T-cell (primary cell): ENCODE results near the gene RET. TPM values are rescaled to one million over a fixed set of nuclear protein-coding genes. Genes with fewer than 3 reads are reported as not detected.
A peak's percentile ranks its signal among the peaks of the same experiment; 100 is the strongest.

Experiments
- ATAC-seq, 4 experiments: fragments of 200-7000 bp in 3 of 4; fragments of 150-1000 bp in 1 of 4; cut with Tn5 transposase; replicated peaks in 1 of 4; 1 replicate in 3 of 4; 2 replicates in 1 of 4; pipeline ENCODE4 v1.10.0; 2021; ENCODE audit warnings: moderate library complexity in 3 of 4, mild to moderate bottlenecking in 2 of 4, moderate number of reproducible peaks in 1 of 4
- CTCF ChIA-PET, 2 donors: fragments of 300-600 bp; sonication (Branson Sonifier 250); formaldehyde crosslinking; loops; one replicate each; lab custom pipeline; 2022; ENCODE audit warnings: antibody characterized with exemption in 2 of 2; lab: Charles Lee
- POLR2A ChIA-PET, 2 donors: fragments of 300-600 bp; sonication (Branson Sonifier 250); formaldehyde crosslinking; loops; one replicate each; lab custom pipeline; 2022; ENCODE audit warnings: antibody characterized with exemption in 2 of 2; lab: Charles Lee
- DNase-seq, 35 experiments: peaks; one replicate each; pipeline versions ENCODE4 v3.0.0 to v3.0.0-alpha.2; 2013 to 2023
- H3K27ac ChIP-seq: one replicate; pipeline ENCODE4 v1.5.1; 2013; ENCODE audit warnings: low read length
- H3K27me3 ChIP-seq, 2 experiments: replicated peaks in 1 of 2; 1 replicate in 1 of 2; 2 replicates in 1 of 2; pipeline versions ENCODE4 v1.6.1 to v1.7.0; 2013; ENCODE audit warnings: low read length in 1 of 2, mixed read lengths in 1 of 2; ENCODE audit not compliant: control insufficient read depth in 2 of 2, insufficient read depth in 2 of 2; ENCODE audit errors: extremely low read depth in 1 of 2
- H3K36me3 ChIP-seq, 2 donors: 1 replicate in 1 of 2; 2 replicates in 1 of 2; pipeline versions ENCODE4 v1.6.1 to v1.7.0; 2013; ENCODE audit warnings: low read length in 1 of 2; ENCODE audit not compliant: control insufficient read depth in 2 of 2, insufficient read depth in 1 of 2; ENCODE audit errors: extremely low read depth in 1 of 2
- H3K4me1 ChIP-seq, 2 experiments: 1 replicate in 1 of 2; 2 replicates in 1 of 2; pipeline versions ENCODE4 v1.6.1 to v1.7.0; 2013; ENCODE audit warnings: low read length in 2 of 2, mixed read lengths in 1 of 2; ENCODE audit not compliant: insufficient read depth in 2 of 2, control insufficient read depth in 1 of 2; ENCODE audit errors: extremely low read depth in 1 of 2
- H3K4me3 ChIP-seq, 2 donors: 1 replicate in 1 of 2; 2 replicates in 1 of 2; pipeline versions ENCODE4 v1.5.1 to v1.7.0; 2013; ENCODE audit warnings: mild to moderate bottlenecking in 2 of 2, low read length in 1 of 2, moderate library complexity in 1 of 2; ENCODE audit not compliant: control insufficient read depth in 1 of 2; ENCODE audit errors: extremely low read depth in 1 of 2
- H3K9me3 ChIP-seq: 2 replicates; pipeline ENCODE4 v1.7.0; 2013
- H3K27ac Mint-ChIP-seq, 2 donors: one replicate each; pipeline ENCODE4 v1.8.0; 2020 to 2021; ENCODE audit warnings: mild to moderate bottlenecking in 2 of 2, mixed read lengths in 2 of 2
- H3K27me3 Mint-ChIP-seq, 2 donors: one replicate each; pipeline ENCODE4 v1.8.0; 2021 to 2022; ENCODE audit warnings: mixed read lengths in 2 of 2
- H3K36me3 Mint-ChIP-seq: one replicate; pipeline ENCODE4 v1.8.0; 2021; ENCODE audit warnings: mixed read lengths
- H3K4me1 Mint-ChIP-seq, 3 donors: one replicate each; pipeline ENCODE4 v1.8.0; 2020 to 2022; ENCODE audit warnings: mixed read lengths in 3 of 3, mild to moderate bottlenecking in 1 of 3
- H3K4me3 Mint-ChIP-seq, 3 donors: one replicate each; pipeline ENCODE4 v1.8.0; 2020 to 2022; ENCODE audit warnings: mild to moderate bottlenecking in 3 of 3, mixed read lengths in 3 of 3, moderate library complexity in 3 of 3
- H3K9me3 Mint-ChIP-seq, 3 donors: one replicate each; pipeline ENCODE4 v1.8.0; 2020 to 2022; ENCODE audit warnings: mixed read lengths in 3 of 3
- WGBS: methylation state at CpG from one replicate; pipeline ENCODE4 v1.1.5; 2013; ENCODE audit warnings: missing lambda C conversion rate; ENCODE audit not compliant: insufficient coverage; 5-methylcytosine and 5-hydroxymethylcytosine counted together
- total RNA-seq, 35 experiments: library from RNA in 6 of 35; stranded (reverse) in 6 of 35; fragments of 120-200 nt in 1 of 35; gene quantifications; one replicate each; pipeline versions ENCODE4 v1.2.1 to v1.2.4 and lab custom pipeline; 2013 to 2026

RET gene
- total RNA-seq, 5 donors from 2014 or later (not counting 1 experiment from before 2014, with no cell fraction given), result 0.13 to 0.25 (median 0.15) TPM; not detected in 2

- 88% methylated on average over 19 of the region's 23 CpGs for WGBS
- H3K36me3 Mint-ChIP-seq, result no peaks in the 10 kb centered on the region
- CTCF ChIA-PET, result no interaction called here
- no peak overlapping the region for H3K4me3 ChIP-seq
- no peak overlapping the region for H3K27ac Mint-ChIP-seq
- H3K27me3 ChIP-seq, result peaks cover 0 to 12% of the 10 kb centered on the region in 2 experiments
- no peaks in the 10 kb centered on the region for H3K9me3 Mint-ChIP-seq
- no peaks in the 10 kb centered on the region for H3K9me3 ChIP-seq
- POLR2A ChIA-PET, result no interaction called here
- peaks cover 0 to 27% of the 10 kb centered on the region in 2 experiments for H3K4me1 ChIP-seq
- H3K36me3 ChIP-seq, result no peaks in the 10 kb centered on the region
- H3K4me3 Mint-ChIP-seq, result no peak overlapping the region
- ATAC-seq, result no peak
- no peaks in the 10 kb centered on the region for H3K27me3 Mint-ChIP-seq
- H3K27ac ChIP-seq, result no peak overlapping the region
- DNase-seq, result peak in 1 of 35 experiments; percentile 17
- peaks cover 12 to 43% (median 26%) of the 10 kb centered on the region in 3 donors for H3K4me1 Mint-ChIP-seq
Measured at GRCh38 chr10:43125881-43126731, 49.2 kb downstream of the RET start.

- no peaks in the 10 kb centered on the region for H3K9me3 ChIP-seq
- Mint-ChIP-seq H3K4me3 (no peak overlapping the region), H3K27ac (peak overlapping the region; percentile 66 to 67), H3K27me3 (no peaks in the 10 kb centered on the region), H3K9me3 (no peaks in the 10 kb centered on the region), H3K36me3 (no peaks in the 10 kb centered on the region), H3K4me1 (peaks cover 4 to 35% (median 18%) of the 10 kb centered on the region in 3 donors)
- H3K4me3 ChIP-seq, result no peak overlapping the region
- DNase-seq, result peak in 2 of 35 experiments; percentile 3 to 21
- peak overlapping the region; percentile 36 for H3K27ac ChIP-seq
- ATAC-seq, result no peak
- no peaks in the 10 kb centered on the region for H3K36me3 ChIP-seq
- CTCF ChIA-PET, result no interaction called here
- H3K27me3 ChIP-seq, result peaks cover 0 to 12% of the 10 kb centered on the region in 2 experiments
- POLR2A ChIA-PET, result no interaction called here
- WGBS, result no CpG with 5 or more reads among the region's 7 CpGs
- H3K4me1 ChIP-seq, result peaks cover 0 to 20% of the 10 kb centered on the region in 2 experiments
Measured at GRCh38 chr10:43126759-43127424, 50.0 kb downstream of the RET start.

- peak overlapping the region; percentile 66 to 67 for H3K27ac Mint-ChIP-seq
- H3K27me3 Mint-ChIP-seq, result no peaks in the 10 kb centered on the region
- H3K4me3 ChIP-seq, result no peak overlapping the region
- 86% methylated on average over 9 of the region's 9 CpGs for WGBS
- H3K9me3 Mint-ChIP-seq, result no peaks in the 10 kb centered on the region
- no peaks in the 10 kb centered on the region for H3K36me3 Mint-ChIP-seq
- H3K36me3 ChIP-seq, result no peaks in the 10 kb centered on the region
- ATAC-seq (no peak), DNase-seq (no peak)
- peaks cover 0 to 12% of the 10 kb centered on the region in 2 experiments for H3K27me3 ChIP-seq
- CTCF ChIA-PET, result no interaction called here
- H3K9me3 ChIP-seq, result no peaks in the 10 kb centered on the region
- peaks cover 0 to 16% of the 10 kb centered on the region in 2 experiments for H3K4me1 ChIP-seq
- H3K4me3 Mint-ChIP-seq, result no peak overlapping the region
- peaks cover 0 to 30% (median 17%) of the 10 kb centered on the region in 3 donors for H3K4me1 Mint-ChIP-seq
- no peak overlapping the region for H3K27ac ChIP-seq
- POLR2A ChIA-PET, result no interaction called here
Measured at GRCh38 chr10:43127442-43127841, 50.6 kb downstream of the RET start.

GRCh38 chr10:43128331-43128730, 51.5 kb downstream of the RET start:
- H3K27me3 ChIP-seq, result peaks cover 0 to 12% of the 10 kb centered on the region in 2 experiments
- no peaks in the 10 kb centered on the region for H3K36me3 ChIP-seq
- Mint-ChIP-seq H3K4me3 (no peak overlapping the region), H3K4me1 (peaks cover 0 to 25% (median 17%) of the 10 kb centered on the region in 3 donors), H3K9me3 (no peaks in the 10 kb centered on the region), H3K27me3 (no peaks in the 10 kb centered on the region), H3K27ac (no peak overlapping the region), H3K36me3 (no peaks in the 10 kb centered on the region)
- no peak overlapping the region for H3K4me3 ChIP-seq
- no peak for DNase-seq
- no peak overlapping the region for H3K27ac ChIP-seq
- no peaks in the 10 kb centered on the region for H3K9me3 ChIP-seq
- WGBS, result 100% methylated on average over 3 of the region's 8 CpGs
- POLR2A ChIA-PET, result no interaction called here
- CTCF ChIA-PET, result no interaction called here
- peaks cover 0 to 16% of the 10 kb centered on the region in 2 experiments for H3K4me1 ChIP-seq
- no peak for ATAC-seq

- no CpG with 5 or more reads among the region's 6 CpGs for WGBS
- H3K27me3 Mint-ChIP-seq, result no peaks in the 10 kb centered on the region
- peaks cover 0 to 16% of the 10 kb centered on the region in 2 experiments for H3K4me1 ChIP-seq
- no peaks in the 10 kb centered on the region for H3K36me3 ChIP-seq
- H3K9me3 ChIP-seq, result no peaks in the 10 kb centered on the region
- H3K9me3 Mint-ChIP-seq, result no peaks in the 10 kb centered on the region
- H3K36me3 Mint-ChIP-seq, result no peaks in the 10 kb centered on the region
- H3K27ac Mint-ChIP-seq, result peak overlapping the region; percentile 53 to 79
- H3K27ac ChIP-seq, result peak overlapping the region; percentile 39
- peaks cover 0 to 12% of the 10 kb centered on the region in 2 experiments for H3K27me3 ChIP-seq
- peak in 5 of 35 experiments; percentile 1 to 25 (median 22) for DNase-seq
- POLR2A ChIA-PET, result interaction anchor here in 1 of 2 donors (0.9 to 1.0 kb wide), 2 partner anchors 9 to 10 kb away, joined by 4 to 5 read pairs; partner anchors contain the start of gene CSGALNACT2
- no peak overlapping the region for H3K4me3 ChIP-seq
- CTCF ChIA-PET, result no interaction called here
- ATAC-seq, result peak in 3 of 4 experiments; percentile 54 to 77 (median 64)
- H3K4me1 Mint-ChIP-seq, result peaks cover 0 to 25% (median 17%) of the 10 kb centered on the region in 3 donors
- no peak overlapping the region for H3K4me3 Mint-ChIP-seq
Measured at GRCh38 chr10:43128958-43129706, 52.3 kb downstream of the RET start.

- Mint-ChIP-seq H3K27me3 (no peaks in the 10 kb centered on the region), H3K4me3 (no peak overlapping the region), H3K4me1 (peaks cover 6 to 25% (median 17%) of the 10 kb centered on the region in 3 donors), H3K9me3 (no peaks in the 10 kb centered on the region), H3K27ac (no peak overlapping the region), H3K36me3 (no peaks in the 10 kb centered on the region)
- no peak overlapping the region for H3K4me3 ChIP-seq
- WGBS, result 97% methylated on average over 15 of the region's 18 CpGs
- CTCF ChIA-PET, result no interaction called here
- H3K4me1 ChIP-seq, result peaks cover 0 to 16% of the 10 kb centered on the region in 2 experiments
- H3K9me3 ChIP-seq, result no peaks in the 10 kb centered on the region
- H3K27ac ChIP-seq, result no peak overlapping the region
- no peaks in the 10 kb centered on the region for H3K36me3 ChIP-seq
- H3K27me3 ChIP-seq, result peaks cover 0 to 11% of the 10 kb centered on the region in 2 experiments
- ATAC-seq (no peak), DNase-seq (no peak)
- POLR2A ChIA-PET, result no interaction called here
Measured at GRCh38 chr10:43130770-43131171, 53.9 kb downstream of the RET start.
